Measurements from ENCODE around the gene MOB3A. TPM values are rescaled to one million over a fixed set of nuclear protein-coding genes. Genes with fewer than 3 reads are reported as not detected.
"Not testable (repeated sequence)": the region's sequence is repeated elsewhere in the genome, so short reads cannot be mapped to it uniquely, and the experiment has no call there.

Gene MOB3A
- total and polyA plus RNA-seq, 11 donors = 7.1 to 32.3 (median 16.7) TPM

- Histone ChIP-seq H3K27me3 (no peaks in the 10 kb centered on the region), H3K36me3 (peaks cover 0 to 41% (median 34%) of the 10 kb centered on the region in 9 donors), H3K4me3 (no peak overlapping the region), H3K4me1 (peaks cover 6 to 48% (median 31%) of the 10 kb centered on the region in 12 donors), H3K9me3 (peaks cover 0 to 13% (median 8%) of the 10 kb centered on the region in 12 donors), H3K27ac (no peak overlapping the region)
- 89 to 96% (median 95%) methylated on average over 8 of the region's 8 CpGs for WGBS, 4 donors
- TF ChIP-seq, protein P1, sequence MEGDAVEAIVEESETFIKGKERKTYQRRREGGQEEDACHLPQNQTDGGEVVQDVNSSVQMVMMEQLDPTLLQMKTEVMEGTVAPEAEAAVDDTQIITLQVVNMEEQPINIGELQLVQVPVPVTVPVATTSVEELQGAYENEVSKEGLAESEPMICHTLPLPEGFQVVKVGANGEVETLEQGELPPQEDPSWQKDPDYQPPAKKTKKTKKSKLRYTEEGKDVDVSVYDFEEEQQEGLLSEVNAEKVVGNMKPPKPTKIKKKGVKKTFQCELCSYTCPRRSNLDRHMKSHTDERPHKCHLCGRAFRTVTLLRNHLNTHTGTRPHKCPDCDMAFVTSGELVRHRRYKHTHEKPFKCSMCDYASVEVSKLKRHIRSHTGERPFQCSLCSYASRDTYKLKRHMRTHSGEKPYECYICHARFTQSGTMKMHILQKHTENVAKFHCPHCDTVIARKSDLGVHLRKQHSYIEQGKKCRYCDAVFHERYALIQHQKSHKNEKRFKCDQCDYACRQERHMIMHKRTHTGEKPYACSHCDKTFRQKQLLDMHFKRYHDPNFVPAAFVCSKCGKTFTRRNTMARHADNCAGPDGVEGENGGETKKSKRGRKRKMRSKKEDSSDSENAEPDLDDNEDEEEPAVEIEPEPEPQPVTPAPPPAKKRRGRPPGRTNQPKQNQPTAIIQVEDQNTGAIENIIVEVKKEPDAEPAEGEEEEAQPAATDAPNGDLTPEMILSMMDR (IDR thresholded peaks at IDR 0.05) = no peak
- TF ChIP-seq POLR2A (IDR thresholded peaks at IDR 0.05) = no peak
- no peak for ATAC-seq
- no peak for DNase-seq
- intact Hi-C loops (cut with DNase I) = no loop called here
These were observed 59.7 kb downstream of the MOB3A start for GRCh38 chr19:2036424-2036823.

DNA sequence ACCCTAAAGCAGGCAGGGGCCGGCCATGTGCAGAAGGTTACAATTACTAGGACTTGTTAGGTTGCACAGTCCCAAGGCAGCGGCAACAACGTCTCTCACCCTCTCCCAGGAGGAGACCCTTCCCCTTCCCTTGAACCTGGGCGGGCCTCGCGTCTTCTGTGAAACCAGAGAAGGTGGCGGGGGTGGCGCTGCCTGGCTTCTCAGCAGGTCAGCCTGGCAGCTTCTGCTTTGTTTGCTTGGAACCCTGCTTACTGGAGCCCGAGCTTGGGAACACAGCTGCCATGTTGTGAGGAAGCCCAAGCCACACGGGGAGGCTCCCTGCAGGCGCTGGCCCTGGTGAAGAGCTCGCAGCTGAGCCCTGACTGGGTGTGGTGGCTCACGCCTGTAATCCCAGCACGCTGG is 60.5 kb downstream of the MOB3A start:
- H3K27me3 ChIP-seq = no peaks in the 10 kb centered on the region
- H3K4me3 ChIP-seq = no peak overlapping the region
- H3K4me1 ChIP-seq = peaks cover 0 to 46% (median 24%) of the 10 kb centered on the region in 12 donors
- peaks cover 0 to 32% (median 26%) of the 10 kb centered on the region in 9 donors for H3K36me3 ChIP-seq
- TF ChIP-seq, protein P1 (IDR thresholded peaks at IDR 0.05) = no peak
- no peak for TF ChIP-seq POLR2A (IDR thresholded peaks at IDR 0.05)
- 79% methylated on average over 11 to 14 of the region's 14 CpGs for WGBS, 4 donors
- DNase-seq (no peak), ATAC-seq (no peak)
- peaks cover 0 to 13% (median 8%) of the 10 kb centered on the region in 12 donors for H3K9me3 ChIP-seq
- no peak overlapping the region for H3K27ac ChIP-seq
- intact Hi-C loops (cut with DNase I) = no loop called here

GRCh38 chr19:2034729-2035589 is 61.2 kb downstream of the MOB3A start:
- H3K27ac ChIP-seq = peak overlapping the region in 1 of 12 donors; percentile 17
- H3K36me3 ChIP-seq = peaks cover 0 to 26% (median 20%) of the 10 kb centered on the region in 9 donors
- DNase-seq (peak in 2 of 5 donors; percentile 41 to 73), ATAC-seq (peak in 1 of 4 donors; percentile 0)
- peaks cover 0 to 13% (median 8%) of the 10 kb centered on the region in 12 donors for H3K9me3 ChIP-seq
- H3K4me1 ChIP-seq = peaks cover 0 to 40% (median 18%) of the 10 kb centered on the region in 12 donors
- H3K4me3 ChIP-seq = peak overlapping the region in 1 of 12 donors; percentile 8
- intact Hi-C loops (cut with DNase I) = no loop called here
- 35 to 55% (median 49%) methylated on average over 29 to 34 of the region's 34 CpGs for WGBS, 4 donors
- TF ChIP-seq, protein P1 (IDR thresholded peaks at IDR 0.05) = no peak
- no peak for TF ChIP-seq POLR2A (IDR thresholded peaks at IDR 0.05)
- H3K27me3 ChIP-seq = no peaks in the 10 kb centered on the region

GRCh38 chr19:2034253-2034652 is 61.9 kb downstream of the MOB3A start:
- H3K4me1 ChIP-seq = peaks cover 0 to 43% (median 16%) of the 10 kb centered on the region in 12 donors

More at GRCh38 chr19:2034253-2034652, 61.9 kb downstream of the MOB3A start:
- DNase-seq; ATAC-seq; intact Hi-C loops (cut with DNase I); H3K27me3 ChIP-seq: not testable (repeated sequence)
- peaks cover 0 to 19% (median 12%) of the 10 kb centered on the region in 9 donors for H3K36me3 ChIP-seq
- peak overlapping the region in 1 of 12 donors; percentile 8 for H3K4me3 ChIP-seq
- H3K27ac ChIP-seq = peak overlapping the region in 2 of 12 donors; percentile 17 to 88
- peaks cover 0 to 13% (median 8%) of the 10 kb centered on the region in 12 donors for H3K9me3 ChIP-seq
- WGBS, 4 donors = 93 to 96% (median 94%) methylated on average over 13 to 15 of the region's 15 CpGs
